Stimulated activated CD4-positive, alpha-beta T cell treated with anti-CD3 and anti-CD28 coated beads, TNF-alpha, amount 100 ng/mL, for 4 hours (primary cell): Measurements from ENCODE around the gene KAZN.

Experiments used
- DNase-seq, 3 experiments: peaks; one replicate each; pipeline ENCODE4 v3.0.0-alpha.2; 2020; ENCODE audit warnings: low read depth in 3 of 3

Gene KAZN

GRCh38 chr1:14913482-14914177 lies 315.1 kb downstream of the KAZN start:
- no peak for DNase-seq

- no peak for DNase-seq
These were observed 316.0 kb downstream of the KAZN start for GRCh38 chr1:14914351-14914988.

DNA sequence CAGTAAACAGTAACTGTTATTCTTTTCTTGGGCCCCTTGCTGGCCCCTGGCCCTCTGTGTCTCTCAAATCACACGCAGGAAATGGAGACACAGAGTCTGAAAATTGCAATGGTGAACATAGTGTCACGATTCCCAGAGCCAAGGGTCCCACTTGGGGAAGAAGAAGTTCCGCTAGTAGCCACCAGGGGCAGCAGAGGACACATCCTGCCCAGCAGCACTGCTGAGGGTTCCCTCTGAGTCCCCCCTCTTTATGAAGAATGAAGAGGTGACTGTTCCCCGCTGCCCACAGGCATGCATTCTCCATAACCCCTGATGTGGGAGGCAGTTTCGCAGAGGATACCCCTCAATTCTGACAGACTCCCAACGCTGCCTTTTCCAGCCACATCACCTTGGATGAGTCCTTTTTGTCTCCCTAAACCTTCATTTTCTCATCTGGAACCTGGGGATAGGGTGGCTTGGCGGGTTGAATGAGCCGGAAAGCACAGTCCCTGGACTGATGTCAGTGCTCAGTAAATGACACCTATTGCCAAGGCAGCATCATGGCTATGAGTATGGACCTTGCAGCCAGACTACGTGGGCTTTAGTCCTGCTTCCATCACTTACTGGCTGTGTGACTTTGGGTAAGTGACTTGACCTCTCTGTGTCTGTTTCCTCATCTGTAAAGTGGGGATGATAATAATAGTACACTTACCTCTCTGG lies 317.0 kb downstream of the KAZN start:
- peak in 1 of 3 experiments; percentile 12 for DNase-seq

GRCh38 chr1:14919289-14919688 lies 320.8 kb downstream of the KAZN start:
- no peak for DNase-seq

DNA sequence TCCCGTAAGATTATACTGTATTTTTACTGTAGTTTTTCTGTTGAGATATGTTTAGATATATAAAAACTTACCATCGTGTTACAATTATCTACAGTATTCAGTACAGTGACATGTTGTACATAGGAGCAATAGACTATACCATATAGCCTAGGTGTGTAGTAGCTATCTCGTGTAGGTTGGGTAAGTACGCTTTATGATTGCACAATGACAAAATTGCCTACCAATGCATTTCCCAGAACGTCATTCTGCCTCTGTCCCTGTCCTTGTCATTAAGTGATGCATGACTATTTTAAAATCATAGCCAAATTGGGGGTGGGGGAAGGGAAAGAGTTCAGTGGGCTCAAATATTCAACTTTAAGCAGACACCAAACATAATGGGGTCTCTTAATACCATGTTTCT lies 321.3 kb downstream of the KAZN start:
- DNase-seq = no peak

DNA sequence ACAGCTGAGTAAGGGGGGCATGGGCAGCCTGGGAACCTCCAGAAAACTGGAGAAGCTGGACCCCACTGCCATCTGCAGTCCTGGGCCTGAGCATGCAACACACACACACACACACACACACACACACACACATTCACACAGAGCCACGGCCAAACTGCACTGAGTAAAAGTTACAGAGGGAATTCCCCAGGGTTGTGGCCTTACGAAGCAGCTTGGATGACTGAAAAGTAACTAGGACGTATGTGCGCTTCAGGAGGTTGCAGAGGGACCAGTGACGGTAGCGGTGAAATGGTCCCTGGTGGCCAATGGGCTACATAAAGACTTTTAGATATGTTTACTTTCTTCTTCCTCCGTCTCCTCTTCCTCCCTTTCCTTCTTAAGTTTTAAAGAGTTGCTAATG lies 322.6 kb downstream of the KAZN start:
- no peak for DNase-seq

GRCh38 chr1:14922942-14923726 lies 324.6 kb downstream of the KAZN start:
- no peak for DNase-seq

GRCh38 chr1:14923727-14924452 lies 325.4 kb downstream of the KAZN start:
- DNase-seq = peak in 1 of 3 experiments; percentile 2

DNA sequence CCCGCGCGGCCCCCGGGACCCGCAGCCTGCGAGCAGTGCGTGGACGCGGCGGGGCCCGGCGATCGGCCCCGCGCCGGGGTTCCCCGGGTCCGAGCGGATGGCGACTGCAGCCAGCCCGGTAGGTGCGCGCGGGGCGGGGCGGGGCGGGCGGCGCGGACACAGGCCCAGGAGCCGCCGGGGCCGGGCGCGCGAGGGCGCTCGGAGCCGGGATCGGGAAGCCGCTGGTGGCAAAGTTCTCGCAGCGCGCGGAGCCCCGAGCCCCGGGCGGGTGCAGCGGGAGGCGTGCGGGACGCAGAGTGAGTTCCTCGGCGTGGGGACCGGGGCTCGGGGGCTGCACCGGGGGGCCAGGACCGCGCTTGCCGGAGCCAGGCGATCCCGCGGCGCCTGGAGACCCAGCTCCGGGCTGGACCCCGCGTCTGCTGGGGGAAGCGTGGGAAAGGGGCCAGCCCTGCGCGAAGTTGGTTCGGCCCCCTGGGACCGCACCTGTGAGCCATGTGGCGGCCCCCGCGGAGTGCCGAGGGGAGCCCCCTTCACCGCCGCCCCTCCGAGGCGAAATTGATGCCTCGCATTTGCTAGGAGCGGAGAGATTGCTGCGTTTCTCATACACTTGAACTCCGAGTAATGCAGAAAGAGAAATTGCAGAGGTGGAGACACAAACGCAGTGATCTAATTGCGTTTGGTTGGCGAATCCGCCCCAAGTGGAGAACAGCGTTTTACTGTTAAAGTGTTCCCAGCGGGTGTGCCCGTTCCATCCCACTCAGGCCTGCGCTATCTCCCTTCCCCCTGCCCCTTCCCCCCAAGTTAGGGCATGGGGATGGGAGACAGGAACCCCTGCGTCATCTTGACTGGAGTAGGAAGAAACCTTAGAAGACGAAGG lies 326.2 kb downstream of the KAZN start:
- DNase-seq = no peak

DNA sequence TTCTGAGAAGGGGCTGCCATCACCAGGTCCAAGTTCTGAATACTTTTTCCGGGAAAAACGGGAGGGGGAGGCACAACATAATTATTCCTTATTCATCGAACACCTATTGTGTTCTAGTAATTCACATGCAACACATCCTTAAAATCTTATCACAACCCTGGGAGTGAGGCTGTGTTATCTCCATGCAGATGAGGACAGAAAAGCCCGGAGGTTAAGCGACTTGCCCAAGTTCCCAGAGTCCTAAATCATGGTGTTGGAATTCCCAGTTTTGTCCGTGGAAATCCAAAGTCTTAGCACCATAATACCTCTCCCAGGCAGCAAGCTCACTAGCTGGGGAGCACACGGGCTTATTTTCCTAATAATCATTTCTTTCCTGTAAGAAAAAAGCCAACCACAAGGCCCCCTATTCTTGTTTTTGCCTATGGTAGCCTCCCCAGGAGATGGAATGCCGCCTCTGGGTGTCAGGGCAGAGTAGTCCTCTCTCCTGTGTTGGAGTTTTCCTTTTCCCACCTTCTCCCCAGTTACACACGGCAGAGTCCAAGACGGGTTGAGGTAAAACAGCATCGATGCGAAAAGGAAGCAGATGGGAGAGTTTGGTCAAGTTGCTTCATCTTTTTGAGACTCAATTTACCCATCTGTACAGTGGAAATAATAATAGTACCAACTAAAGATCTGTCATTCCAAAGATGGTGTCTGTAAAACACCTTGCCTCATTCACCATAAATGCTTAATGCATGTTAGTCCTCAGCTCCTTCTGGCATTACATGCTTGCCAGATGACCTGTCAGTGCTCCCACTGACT lies 327.1 kb downstream of the KAZN start:
- no peak for DNase-seq

- no peak for DNase-seq
These were observed 327.7 kb downstream of the KAZN start for GRCh38 chr1:14926229-14926628.

DNA sequence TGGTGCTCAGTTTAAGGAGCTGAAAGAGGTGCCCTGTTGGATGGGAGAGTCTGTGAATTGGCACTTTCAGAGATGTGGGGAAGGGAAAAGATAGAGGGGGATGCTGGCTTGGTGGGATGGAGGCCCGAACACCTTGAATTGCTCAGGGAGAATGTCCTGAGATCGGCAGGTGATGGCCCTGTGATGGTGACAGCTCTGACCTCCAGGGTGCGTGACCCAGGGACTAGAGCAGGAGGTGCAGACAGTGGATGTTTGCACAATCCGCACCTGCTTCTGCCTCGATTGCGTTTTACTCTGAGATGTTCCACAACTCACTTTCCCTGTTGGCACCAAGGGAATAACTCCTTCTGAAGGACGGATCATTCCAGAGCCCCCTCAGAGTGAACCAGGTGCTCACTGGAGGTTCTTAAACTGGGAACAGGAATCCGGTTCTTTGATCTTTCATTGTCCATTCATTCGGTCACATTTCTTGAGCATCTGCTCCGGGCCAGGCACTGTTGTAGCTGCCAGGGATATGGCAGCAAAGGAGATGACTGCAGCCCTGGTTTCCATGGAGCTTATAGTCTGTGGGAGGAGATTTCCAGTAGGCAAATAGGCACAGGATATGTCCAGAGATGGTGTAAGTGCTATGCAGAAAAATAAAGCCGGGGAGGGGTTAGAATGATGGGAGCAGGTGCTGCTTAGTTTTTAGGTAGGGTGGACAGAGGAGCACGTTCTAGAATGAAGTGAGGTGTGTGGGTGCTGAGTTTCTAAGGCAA lies 328.5 kb downstream of the KAZN start:
- no peak for DNase-seq

DNA sequence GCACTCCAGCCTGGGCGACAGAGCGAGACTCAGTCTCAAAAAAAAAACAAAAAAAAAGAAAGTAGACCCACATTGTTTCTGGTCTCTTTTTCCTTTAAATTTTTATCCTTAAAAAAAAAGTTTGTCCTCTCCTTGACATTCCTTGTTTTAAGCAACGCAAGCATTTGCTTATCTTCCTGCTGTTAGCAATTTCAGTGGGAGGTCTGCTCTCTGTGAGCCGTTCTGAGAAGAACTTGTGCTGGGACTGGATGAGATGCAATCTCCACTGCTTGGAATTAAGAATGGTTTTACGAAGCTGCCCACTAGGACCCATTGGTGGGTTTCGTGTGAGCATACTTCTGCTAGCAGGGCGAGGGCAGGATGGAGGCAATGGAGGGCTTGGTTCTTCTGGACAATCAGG lies 329.9 kb downstream of the KAZN start:
- no peak for DNase-seq

DNA sequence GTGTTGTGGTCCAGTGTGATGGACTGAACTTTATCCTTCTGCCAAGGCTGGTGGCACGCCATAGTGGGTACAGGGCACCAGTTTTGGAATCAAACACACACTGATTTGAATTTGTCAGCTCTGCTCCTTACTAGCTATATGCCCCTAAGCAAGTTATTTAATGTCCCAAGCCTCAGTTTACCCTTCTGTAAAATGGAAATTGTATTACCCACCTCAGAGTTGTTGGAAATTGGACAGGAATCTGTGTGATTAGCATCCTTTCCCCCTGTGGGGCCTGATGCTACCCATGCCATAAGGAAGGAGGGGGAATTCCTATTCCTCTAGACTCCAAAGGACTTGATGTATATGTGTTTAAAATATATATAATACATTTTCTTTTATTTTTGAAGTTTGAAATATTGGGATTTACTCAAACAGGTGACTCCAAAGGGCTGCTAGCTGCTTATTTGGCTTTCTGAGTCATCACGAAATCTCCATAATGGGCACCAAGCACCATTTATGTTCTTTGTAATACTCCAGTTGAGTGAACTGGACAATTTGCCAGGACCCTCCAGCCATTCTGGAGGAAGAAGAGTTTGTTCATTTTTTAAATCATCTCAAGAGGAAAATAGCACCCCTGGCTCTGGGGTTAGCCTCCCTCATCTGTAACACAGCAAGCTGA lies 330.5 kb downstream of the KAZN start:
- DNase-seq = no peak

DNA sequence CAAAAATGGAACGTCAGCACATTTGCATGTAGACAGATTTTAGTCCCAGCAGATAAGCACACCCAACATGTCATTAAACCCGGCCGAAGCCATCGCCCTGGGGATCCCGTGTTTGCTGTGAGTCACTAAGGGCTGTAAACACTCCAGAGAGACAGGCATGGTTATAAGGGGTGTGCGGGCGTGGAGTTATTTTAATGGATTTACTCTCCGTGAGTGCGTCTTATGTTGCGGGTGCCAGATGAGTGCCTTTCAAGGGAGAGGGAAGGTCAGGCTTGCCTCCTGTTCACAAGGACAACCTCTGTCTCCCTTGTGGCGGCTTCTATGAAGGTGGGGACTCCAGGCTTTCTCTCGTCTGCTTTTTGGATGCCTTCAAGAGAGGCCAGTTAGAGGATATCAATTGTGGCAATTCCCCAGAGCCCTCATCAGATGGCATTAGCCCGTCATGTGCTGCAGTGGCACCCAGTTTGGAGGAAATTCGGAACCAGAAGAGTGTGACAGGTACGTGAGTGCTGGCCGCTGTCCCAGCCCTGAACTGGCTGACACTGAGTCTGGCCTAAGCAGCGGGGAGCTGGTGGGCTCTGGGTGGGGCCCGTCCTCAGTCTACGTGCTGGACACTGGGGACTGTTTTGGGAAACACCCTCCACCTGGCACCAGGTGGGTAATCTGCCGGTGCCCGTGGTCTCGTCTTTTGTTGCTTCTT lies 331.2 kb downstream of the KAZN start:
- no peak for DNase-seq

DNA sequence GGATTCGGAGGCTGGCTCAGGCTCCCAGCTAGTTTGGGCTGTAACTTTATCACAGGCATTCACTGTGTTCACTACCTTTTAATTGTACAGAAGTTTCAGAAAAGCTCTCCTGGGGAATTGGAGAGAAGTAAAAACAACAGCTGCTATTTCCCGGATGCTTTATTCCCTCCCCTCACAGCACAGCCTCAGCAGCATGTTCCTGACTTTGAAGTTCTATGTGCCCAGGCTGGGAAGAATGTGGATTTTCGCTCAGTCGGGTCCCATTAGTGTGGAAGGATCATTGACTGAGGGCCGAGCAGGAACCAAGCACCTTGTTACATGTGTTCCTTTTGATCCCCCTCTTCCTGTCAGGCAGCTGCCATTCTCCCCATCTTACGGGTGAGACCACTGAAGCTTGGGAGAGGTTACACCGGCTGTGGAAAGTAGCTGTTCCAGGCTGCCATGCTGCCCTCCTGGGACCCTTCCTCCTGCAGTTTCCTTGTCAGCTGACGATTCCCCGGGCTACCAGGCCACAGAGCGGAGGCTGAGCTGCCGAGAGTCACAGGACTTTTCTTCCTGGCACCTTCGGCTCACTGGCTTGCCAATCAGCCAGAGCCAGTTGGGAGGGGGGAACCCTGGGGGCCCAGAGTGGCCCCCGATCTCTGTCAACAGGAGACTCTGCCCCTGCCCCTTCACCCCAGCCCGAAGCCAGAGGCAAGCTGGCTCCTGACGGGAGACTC lies 331.9 kb downstream of the KAZN start:
- no peak for DNase-seq

DNA sequence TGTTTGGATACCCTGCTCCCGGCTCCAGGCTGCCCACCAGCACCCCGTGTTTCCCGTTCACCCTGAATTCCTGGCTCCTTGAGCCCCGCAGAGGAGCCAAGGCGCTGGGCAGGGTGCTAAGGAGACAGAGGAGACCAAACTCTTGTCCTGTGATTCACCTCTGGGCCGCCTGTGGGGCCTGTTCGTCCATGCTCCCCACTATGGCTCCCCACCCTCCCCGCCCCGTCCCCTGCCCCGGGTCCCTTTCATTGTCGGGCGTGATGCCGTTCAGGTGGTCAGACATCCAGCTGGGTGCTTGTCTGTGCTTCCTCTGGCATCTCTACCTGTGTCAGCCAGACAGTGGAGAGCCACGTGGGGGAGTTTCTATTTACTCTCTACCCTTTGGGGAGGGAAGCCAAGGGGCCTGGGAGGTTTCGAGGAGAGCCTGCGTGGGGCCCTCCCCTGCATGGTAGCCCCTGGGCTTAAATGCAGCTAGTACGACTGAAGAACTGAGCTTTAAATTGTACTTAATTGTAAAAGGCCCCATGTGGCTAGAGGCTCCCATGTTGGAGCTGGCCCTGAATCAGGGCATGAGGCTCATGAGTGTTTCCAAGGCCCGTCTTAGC lies 333.7 kb downstream of the KAZN start:
- no peak for DNase-seq
